ENCODE results near the gene DAZAP1.

- no peak for TF ChIP-seq CTCF (IDR thresholded peaks at IDR 0.05)
- TF ChIP-seq POLR2AphosphoS5 (IDR thresholded peaks at IDR 0.05), result no peak
These were observed 59.3 kb downstream of the DAZAP1 start for GRCh38 chr19:1466461-1467214.

Measured in breast epithelium (tissue), 3 donors.